Femur (tissue), 1 donor: Measurements from ENCODE around the gene CAPNS1.

Experiments
- DNase-seq: peaks from one replicate; pipeline ENCODE4 v3.0.0-alpha.2; 2017

The CAPNS1 gene

GRCh38 chr19:36139473-36140303 lies at the start of gene CAPNS1:
CAPNS1 (plus strand) TSS chr19:36140066; CDS start chr19:36141012, 946 bp downstream.
- DNase-seq = peak; percentile 98

- no peak for DNase-seq
Observed at GRCh38 chr19:36090910-36091695, 48.8 kb upstream of the CAPNS1 start.

- DNase-seq = no peak
Observed at GRCh38 chr19:36092566-36092965, 47.3 kb upstream of the CAPNS1 start.

GRCh38 chr19:36093146-36093662 lies 46.7 kb upstream of the CAPNS1 start:
- no peak for DNase-seq

GRCh38 chr19:36093687-36094086 lies 46.2 kb upstream of the CAPNS1 start:
- no peak for DNase-seq

GRCh38 chr19:36097036-36097435 lies 42.8 kb upstream of the CAPNS1 start:
- no peak for DNase-seq

GRCh38 chr19:36099166-36099785 lies 40.6 kb upstream of the CAPNS1 start:
- no peak for DNase-seq

GRCh38 chr19:36100476-36100875 lies 39.4 kb upstream of the CAPNS1 start:
- DNase-seq = no peak

GRCh38 chr19:36101550-36102327 lies 38.1 kb upstream of the CAPNS1 start:
- DNase-seq = no peak

- DNase-seq = no peak
Observed at GRCh38 chr19:36103040-36103626, 36.7 kb upstream of the CAPNS1 start.

- DNase-seq = no peak
Observed at GRCh38 chr19:36103842-36104552, 35.9 kb upstream of the CAPNS1 start.

GRCh38 chr19:36106441-36106840 lies 33.4 kb upstream of the CAPNS1 start:
- no peak for DNase-seq

GRCh38 chr19:36106991-36107390 lies 32.9 kb upstream of the CAPNS1 start:
- DNase-seq = no peak

GRCh38 chr19:36108684-36109083 lies 31.2 kb upstream of the CAPNS1 start:
- no peak for DNase-seq

- DNase-seq = no peak
Observed at GRCh38 chr19:36110487-36111199, 29.2 kb upstream of the CAPNS1 start, which contains the start of gene OVOL3. OVOL3 (plus strand) TSS chr19:36111143; CDS start chr19:36111203, 60 bp downstream.

- no peak for DNase-seq
Observed at GRCh38 chr19:36111200-36111539, 28.7 kb upstream of the CAPNS1 start.

- DNase-seq = no peak
Observed at GRCh38 chr19:36112678-36113077, 27.2 kb upstream of the CAPNS1 start.

- DNase-seq = no peak
Observed at GRCh38 chr19:36113425-36113824, 26.4 kb upstream of the CAPNS1 start.

- no peak for DNase-seq
Observed at GRCh38 chr19:36113894-36114720, 25.8 kb upstream of the CAPNS1 start.
